IPS-NIHi7 (cell line): ENCODE measurements around the gene RNF180.

Experiments
- DNase-seq: peaks from one replicate; pipeline ENCODE4 v3.0.0; 2012; ENCODE audit warnings: mixed read lengths; ENCODE audit errors: extremely low spot score

RNF180 gene

GRCh38 chr5:64165500-64166200 is at the start of gene RNF180:
Gene RNF180 (plus strand): TSS chr5:64165843. CDS start chr5:64200808, 34,965 bp downstream.
- DNase-seq = peak; percentile 71

- DNase-seq = no peak
These were observed 40.1 kb upstream of the RNF180 start for GRCh38 chr5:64125521-64125920.

- DNase-seq = no peak
These were observed 39.4 kb upstream of the RNF180 start for GRCh38 chr5:64126202-64126741.

- DNase-seq = no peak
These were observed 25.6 kb upstream of the RNF180 start for GRCh38 chr5:64140018-64140417.

- no peak for DNase-seq
These were observed 21.0 kb upstream of the RNF180 start for GRCh38 chr5:64144425-64145215.

GRCh38 chr5:64145216-64145895 is 20.3 kb upstream of the RNF180 start:
- DNase-seq = no peak

GRCh38 chr5:64147379-64147778 is 18.3 kb upstream of the RNF180 start:
- no peak for DNase-seq

GRCh38 chr5:64147849-64148441 is 17.7 kb upstream of the RNF180 start:
- peak; percentile 75 for DNase-seq

- no peak for DNase-seq
These were observed 16.4 kb upstream of the RNF180 start for GRCh38 chr5:64149268-64149667.

GRCh38 chr5:64149857-64150521 is 15.7 kb upstream of the RNF180 start:
- DNase-seq = no peak

GRCh38 chr5:64156261-64156660 is 9.4 kb upstream of the RNF180 start:
- no peak for DNase-seq

GRCh38 chr5:64158827-64159226 is 6.8 kb upstream of the RNF180 start:
- DNase-seq = no peak

- DNase-seq = no peak
These were observed 5.4 kb upstream of the RNF180 start for GRCh38 chr5:64160201-64160600.

- DNase-seq = no peak
These were observed 4.2 kb upstream of the RNF180 start for GRCh38 chr5:64161420-64161819.

GRCh38 chr5:64163135-64163534 is 2.5 kb upstream of the RNF180 start:
- no peak for DNase-seq

- no peak for DNase-seq
These were observed 1.9 kb upstream of the RNF180 start for GRCh38 chr5:64163746-64164145.

GRCh38 chr5:64164166-64164565 is 1.5 kb upstream of the RNF180 start:
- DNase-seq = no peak

- DNase-seq = no peak
These were observed 513 bp upstream of the RNF180 start for GRCh38 chr5:64165160-64165499.

GRCh38 chr5:64166201-64166959 is 737 bp downstream of the RNF180 start:
- DNase-seq = no peak

GRCh38 chr5:64176301-64176700 is 10.7 kb downstream of the RNF180 start:
- DNase-seq = no peak
